PC-9 (cell line): ENCODE data around the gene PRKG1. TPM values are rescaled to one million over a fixed set of nuclear protein-coding genes. Genes with fewer than 3 reads are reported as not detected.

Experiments used
- BruUV-seq: library from RNA; stranded (reverse); fragments of 400-500 nt; replicated peaks from 2 replicates; lab custom pipeline; 2021; lab: Mats Ljungman, UMichigan
- CTCF ChIA-PET: fragments of 300-600 bp; sonication (Branson Sonifier 250); formaldehyde crosslinking; loops from one replicate; lab custom pipeline; 2022; ENCODE audit warnings: antibody characterized with exemption; lab: Charles Lee
- POLR2A ChIA-PET: fragments of 300-600 bp; sonication (Branson Sonifier 250); formaldehyde crosslinking; loops from one replicate; lab custom pipeline; 2022; ENCODE audit warnings: antibody characterized with exemption; ENCODE audit not compliant: unreplicated experiment; lab: Charles Lee
- DNase-seq, 2 experiments: peaks; one replicate each; pipeline versions ENCODE4 v3.0.0 to v3.0.0-alpha.2; 2015 to 2022; ENCODE audit warnings: mixed read lengths in 1 of 2
- H2AFZ ChIP-seq: fragments of 200-600 bp; sonication (generic); 2 replicates; pipeline ENCODE4 v1.8.1; 2017; ENCODE audit warnings: antibody characterized with exemption
- H3F3A ChIP-seq: fragments of 200-600 bp; sonication (generic); 2 replicates; pipeline ENCODE4 v1.8.1; 2017; ENCODE audit warnings: antibody characterized with exemption, mild to moderate bottlenecking, low read depth; ENCODE audit not compliant: insufficient read depth
- H3K27ac ChIP-seq: fragments of 200-600 bp; sonication (generic); 2 replicates; pipeline ENCODE4 v1.6.1; 2016; ENCODE audit warnings: mixed run types
- H3K27me3 ChIP-seq: fragments of 200-600 bp; sonication (generic); 2 replicates; pipeline ENCODE4 v1.6.1; 2016; ENCODE audit warnings: low read depth, mixed run types; ENCODE audit not compliant: insufficient read depth
- H3K36me3 ChIP-seq: fragments of 200-600 bp; sonication (generic); 2 replicates; pipeline ENCODE4 v1.6.1; 2016; ENCODE audit warnings: low read depth, mixed run types
- H3K4me1 ChIP-seq: fragments of 200-600 bp; sonication (generic); replicated peaks from 2 replicates; pipeline ENCODE4 v1.6.1; 2016; ENCODE audit warnings: mixed run types; ENCODE audit not compliant: insufficient read depth
- H3K4me2 ChIP-seq: fragments of 200-600 bp; sonication (generic); 2 replicates; pipeline ENCODE4 v1.6.1; 2017; ENCODE audit warnings: mixed run types
- H3K4me3 ChIP-seq: fragments of 200-600 bp; sonication (generic); 2 replicates; pipeline ENCODE4 v1.6.1; 2016; ENCODE audit warnings: mixed run types
- H3K79me2 ChIP-seq: fragments of 200-600 bp; sonication (generic); 2 replicates; pipeline ENCODE4 v1.6.1; 2017; ENCODE audit warnings: low read depth, mixed run types
- H3K9me2 ChIP-seq: fragments of 200-600 bp; sonication (generic); 2 replicates; pipeline ENCODE4 v1.8.1; 2017; ENCODE audit warnings: mild to moderate bottlenecking; ENCODE audit not compliant: insufficient read depth
- H3K9me3 ChIP-seq: fragments of 200-600 bp; sonication (generic); 2 replicates; pipeline ENCODE4 v1.8.1; 2016; ENCODE audit warnings: low read depth; ENCODE audit not compliant: insufficient read depth
- H4K20me1 ChIP-seq: fragments of 200-600 bp; sonication (generic); 2 replicates; pipeline ENCODE4 v1.8.1; 2017; ENCODE audit not compliant: insufficient read depth
- EZH2 ChIP-seq: fragments of 200-600 bp; sonication (generic); IDR thresholded peaks from 2 replicates; pipeline ENCODE4 v1.8.0; 2017; ENCODE audit warnings: antibody characterized with exemption, low read depth
- intact Hi-C: fragments of 100-400 bp; cut with micrococcal nuclease; formaldehyde crosslinking; loops from one replicate; pipeline ENCODE4 v1.10.0; 2022; ENCODE audit not compliant: unreplicated experiment
- total RNA-seq: library from RNA; stranded (reverse); gene quantifications from 2 replicates; pipeline ENCODE4 v1.2.3, GENCODE V29; 2021
- TF ChIP-seq, protein P1 (sequence below): fragments of 200-600 bp; sonication (generic); conservative IDR thresholded peaks from 2 replicates; pipeline ENCODE4 v1.6.1; 2017; ENCODE audit warnings: mixed run types, antibody characterized with exemption, mild to moderate bottlenecking, moderate library complexity

Gene PRKG1
- total RNA-seq, 1 experiment from 2014 or later = 0.70 TPM

GRCh38 chr10:52287866-52288265, 1213.6 kb downstream of the PRKG1 start:
- no peak for DNase-seq
- CTCF ChIA-PET = no interaction called here
- no TSS peak for BruUV-seq
- Histone ChIP-seq H3F3A (no peaks in the 10 kb centered on the region), H3K36me3 (no peaks in the 10 kb centered on the region), H3K9me2 (no peaks in the 10 kb centered on the region), H3K9me3 (no peaks in the 10 kb centered on the region), H3K27me3 (no peaks in the 10 kb centered on the region), H3K4me1 (no peaks in the 10 kb centered on the region), H3K4me2 (no peak overlapping the region), H4K20me1 (no peaks in the 10 kb centered on the region), H3K4me3 (no peak overlapping the region), H3K27ac (no peak overlapping the region), H3K79me2 (no peaks in the 10 kb centered on the region), H2AFZ (no peak overlapping the region)
- POLR2A ChIA-PET = no interaction called here
- TF ChIP-seq, protein P1, sequence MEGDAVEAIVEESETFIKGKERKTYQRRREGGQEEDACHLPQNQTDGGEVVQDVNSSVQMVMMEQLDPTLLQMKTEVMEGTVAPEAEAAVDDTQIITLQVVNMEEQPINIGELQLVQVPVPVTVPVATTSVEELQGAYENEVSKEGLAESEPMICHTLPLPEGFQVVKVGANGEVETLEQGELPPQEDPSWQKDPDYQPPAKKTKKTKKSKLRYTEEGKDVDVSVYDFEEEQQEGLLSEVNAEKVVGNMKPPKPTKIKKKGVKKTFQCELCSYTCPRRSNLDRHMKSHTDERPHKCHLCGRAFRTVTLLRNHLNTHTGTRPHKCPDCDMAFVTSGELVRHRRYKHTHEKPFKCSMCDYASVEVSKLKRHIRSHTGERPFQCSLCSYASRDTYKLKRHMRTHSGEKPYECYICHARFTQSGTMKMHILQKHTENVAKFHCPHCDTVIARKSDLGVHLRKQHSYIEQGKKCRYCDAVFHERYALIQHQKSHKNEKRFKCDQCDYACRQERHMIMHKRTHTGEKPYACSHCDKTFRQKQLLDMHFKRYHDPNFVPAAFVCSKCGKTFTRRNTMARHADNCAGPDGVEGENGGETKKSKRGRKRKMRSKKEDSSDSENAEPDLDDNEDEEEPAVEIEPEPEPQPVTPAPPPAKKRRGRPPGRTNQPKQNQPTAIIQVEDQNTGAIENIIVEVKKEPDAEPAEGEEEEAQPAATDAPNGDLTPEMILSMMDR = no peak
- no peak for TF ChIP-seq EZH2
- intact Hi-C loops = no loop called here

GRCh38 chr10:52297747-52298146, 1223.5 kb downstream of the PRKG1 start:
- no peak overlapping the region for H3K4me3 ChIP-seq
- no TSS peak for BruUV-seq
- H3K9me2 ChIP-seq = no peaks in the 10 kb centered on the region
- no peak overlapping the region for H3K4me2 ChIP-seq
- intact Hi-C loops = no loop called here
- H3F3A ChIP-seq = 0 out of 2 replicates have a peak, but pooled peaks cover 12% of the 10 kb centered on the region
- no peaks in the 10 kb centered on the region for H3K9me3 ChIP-seq
- TF ChIP-seq EZH2 = no peak
- TF ChIP-seq, protein P1 = no peak
- H3K4me1 ChIP-seq = no peaks in the 10 kb centered on the region
- H4K20me1 ChIP-seq = no peaks in the 10 kb centered on the region
- H3K79me2 ChIP-seq = no peaks in the 10 kb centered on the region
- H3K27ac ChIP-seq = no peak overlapping the region
- no peaks in the 10 kb centered on the region for H3K27me3 ChIP-seq
- H2AFZ ChIP-seq = no peak overlapping the region
- CTCF ChIA-PET = no interaction called here
- POLR2A ChIA-PET = interaction anchor here (0.7 kb wide), 1 partner anchor 59 kb away, joined by 7 read pairs; no protein-coding TSS in a partner anchor
- DNase-seq = no peak
- H3K36me3 ChIP-seq = no peaks in the 10 kb centered on the region

DNA sequence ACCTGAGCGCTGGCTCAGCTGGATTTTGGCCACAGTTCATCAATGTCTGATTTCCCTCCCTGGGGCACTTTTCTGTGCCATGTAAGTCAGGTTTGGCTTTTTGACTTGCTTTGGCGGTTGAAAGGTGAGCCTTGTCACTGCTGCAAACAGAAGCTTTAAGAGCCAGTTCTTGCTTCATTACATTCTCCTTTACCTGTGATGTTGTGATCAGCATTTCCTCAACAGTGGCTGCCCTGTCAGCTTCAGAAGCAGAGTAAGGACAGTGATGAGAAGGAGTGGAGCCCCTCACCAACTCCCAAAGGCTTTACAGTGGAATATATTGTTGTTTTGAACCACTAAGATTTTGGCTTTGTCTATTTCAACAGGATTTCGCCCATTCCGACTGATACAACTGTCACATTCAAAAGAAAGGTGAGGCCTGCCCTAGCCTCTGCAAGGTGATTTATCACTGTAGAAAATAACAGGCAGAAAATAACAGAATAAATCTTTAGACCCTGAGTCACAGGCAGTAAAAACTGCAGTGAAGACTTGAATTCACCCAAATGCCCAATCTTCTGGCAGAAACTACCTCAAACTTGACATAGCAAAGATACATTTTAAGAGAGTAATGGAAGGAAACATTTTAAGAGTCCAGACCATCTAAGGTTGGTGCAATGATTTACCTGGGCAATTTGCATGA, 1226.5 kb downstream of the PRKG1 start:
- no TSS peak for BruUV-seq
- no peak for DNase-seq
- Histone ChIP-seq H3K27ac (no peak overlapping the region), H3K9me2 (no peaks in the 10 kb centered on the region), H3K79me2 (no peaks in the 10 kb centered on the region), H4K20me1 (no peaks in the 10 kb centered on the region), H3K9me3 (no peaks in the 10 kb centered on the region), H3K36me3 (no peaks in the 10 kb centered on the region), H3K4me2 (no peak overlapping the region), H3K4me3 (no peak overlapping the region), H3K4me1 (no peaks in the 10 kb centered on the region), H2AFZ (no peak overlapping the region), H3K27me3 (no peaks in the 10 kb centered on the region), H3F3A (0 out of 2 replicates have a peak, but pooled peaks cover 12% of the 10 kb centered on the region)
- intact Hi-C loops = no loop called here
- no peak for TF ChIP-seq EZH2
- TF ChIP-seq, protein P1 = no peak
- POLR2A ChIA-PET = no interaction called here
- CTCF ChIA-PET = no interaction called here
